ENCODE data around the gene KRTAP2-4. TPM values are rescaled to one million over a fixed set of nuclear protein-coding genes. Genes with fewer than 3 reads are reported as not detected.
"Not testable (repeated sequence)": the region's sequence is repeated elsewhere in the genome, so short reads cannot be mapped to it uniquely, and the experiment has no call there.

The KRTAP2-4 gene
- total RNA-seq, 2 experiments from 2014 or later, result not detected

DNA sequence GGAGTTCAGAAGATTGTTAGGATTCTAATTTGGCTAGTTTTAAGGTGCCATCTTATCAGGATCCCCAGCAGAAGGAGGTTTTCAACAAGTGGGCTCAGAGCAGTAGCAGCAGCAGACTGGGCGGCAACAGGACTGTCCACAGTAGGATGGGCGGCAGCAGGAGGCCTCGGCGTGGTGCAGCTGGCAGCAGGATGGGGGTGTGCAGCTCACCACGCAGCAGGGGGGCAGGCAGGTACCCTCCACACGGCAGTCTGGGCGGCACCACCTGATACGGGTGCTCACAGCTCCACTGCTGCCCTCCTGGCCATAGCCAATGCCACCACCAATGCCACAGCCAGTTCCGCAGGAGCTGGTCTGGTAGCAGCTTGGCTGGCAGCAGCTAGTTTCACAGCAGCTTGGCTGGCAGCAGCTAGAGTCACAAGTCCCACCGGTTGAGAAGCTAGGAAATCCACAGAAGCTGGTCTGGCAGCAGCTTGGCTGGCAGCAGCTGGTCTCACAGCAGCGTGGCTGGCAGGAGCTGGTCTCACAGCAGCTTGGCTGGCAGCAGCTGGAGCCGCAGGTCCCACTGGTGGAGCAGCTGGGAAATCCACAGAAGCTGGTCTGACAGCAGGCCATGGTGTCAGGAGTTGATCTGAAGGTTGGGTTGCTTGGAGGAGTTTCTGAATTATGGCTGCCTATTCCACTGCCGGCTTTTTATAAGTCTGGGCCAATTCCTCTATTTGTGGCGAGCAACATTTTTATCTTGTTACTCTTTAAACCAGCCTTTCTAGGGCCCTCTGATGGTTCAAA, 24.7 kb downstream of the KRTAP2-4 start, which contains the start of gene KRTAP1-1:
KRTAP1-1 (minus strand) TSS at position 668 of the 789 bp plus-strand sequence; CDS start at position 615, 53 bp downstream.
- H3K9me3 Mint-ChIP-seq; H3K27ac Mint-ChIP-seq; DNase-seq; CTCF ChIA-PET; POLR2A ChIA-PET; H3K36me3 Mint-ChIP-seq (ENCODE audit: low read depth); H3K4me3 Mint-ChIP-seq; H3K4me1 Mint-ChIP-seq: not testable (repeated sequence)
- peaks cover 20% of the 10 kb centered on the region for H3K27me3 Mint-ChIP-seq

DNA sequence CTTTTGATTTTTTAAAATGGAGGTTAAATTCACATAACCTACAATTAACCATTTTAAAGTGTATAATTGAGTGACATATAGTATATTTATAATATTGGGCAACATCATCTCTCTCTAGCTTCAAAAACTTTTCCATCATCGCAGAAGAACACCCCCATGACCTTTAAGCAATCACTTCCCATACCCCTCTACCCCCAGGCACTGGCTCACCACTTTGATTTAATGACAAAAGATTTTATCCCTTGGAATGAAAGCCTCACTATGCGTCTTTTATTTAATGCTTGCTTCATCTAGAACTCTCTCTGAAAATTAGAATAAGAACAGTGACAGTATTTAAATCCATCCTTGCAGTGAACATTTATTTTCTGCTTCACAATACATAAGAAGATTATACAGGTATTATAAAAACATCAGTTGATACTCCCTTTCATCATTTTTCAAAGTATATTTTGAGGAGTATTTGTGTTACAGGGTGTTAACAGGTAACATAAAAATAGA, 27.8 kb downstream of the KRTAP2-4 start:
- ChIA-PET CTCF (no interaction called here), POLR2A (no interaction called here)
- H3K27ac Mint-ChIP-seq, result no peak overlapping the region
- H3K4me3 Mint-ChIP-seq, result no peak overlapping the region
- no peaks in the 10 kb centered on the region for H3K4me1 Mint-ChIP-seq
- no peaks in the 10 kb centered on the region for H3K36me3 Mint-ChIP-seq (ENCODE audit: low read depth)
- peaks cover 4% of the 10 kb centered on the region for H3K9me3 Mint-ChIP-seq
- peaks cover 14% of the 10 kb centered on the region for H3K27me3 Mint-ChIP-seq
- DNase-seq, result no peak

DNA sequence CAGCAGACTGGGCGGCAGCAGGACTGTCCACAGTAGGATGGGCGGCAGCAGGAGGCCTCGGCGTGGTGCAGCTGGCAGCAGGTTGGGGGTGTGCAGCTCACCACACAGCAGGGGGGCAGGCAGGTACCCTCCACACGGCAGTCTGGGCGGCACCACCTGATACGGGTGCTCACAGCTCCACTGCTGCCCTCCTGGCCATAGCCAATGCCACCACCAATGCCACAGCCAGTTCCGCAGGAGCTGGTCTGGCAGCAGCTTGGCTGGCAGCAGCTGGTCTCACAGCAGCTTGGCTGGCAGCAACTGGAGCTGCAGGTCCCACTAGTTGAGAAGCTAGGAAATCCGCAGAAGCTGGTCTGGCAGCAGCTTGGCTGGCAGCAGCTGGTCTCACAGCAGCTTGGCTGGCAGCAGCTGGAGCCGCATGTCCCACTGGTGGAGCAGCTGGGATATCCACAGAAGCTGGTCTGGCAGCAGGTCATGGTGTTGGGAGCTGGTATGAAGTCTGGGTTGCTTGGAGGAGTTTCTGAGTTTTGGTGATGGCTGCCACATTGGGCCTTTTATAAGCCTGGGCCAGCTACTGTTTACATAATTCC, 31.2 kb downstream of the KRTAP2-4 start, which contains the start of gene KRTAP1-3:
KRTAP1-3 (minus strand) TSS at position 529 of the 590 bp plus-strand sequence; CDS start at position 476, 53 bp downstream.
- not testable (repeated sequence) for H3K27ac Mint-ChIP-seq, H3K9me3 Mint-ChIP-seq

GRCh38 chr17:41029633-41030245, 35.9 kb downstream of the KRTAP2-4 start, which contains the start of gene KRTAP1-4:
Gene KRTAP1-4 (minus strand): TSS chr17:41030195. CDS start chr17:41030078, 117 bp downstream.
- Mint-ChIP-seq H3K4me1 (no peaks in the 10 kb centered on the region), H3K27me3 (peaks cover 10% of the 10 kb centered on the region), H3K4me3 (no peak within 1 kb of the TSS), H3K27ac (no peak within 1 kb of the TSS), H3K9me3 (no peaks in the 10 kb centered on the region), H3K36me3 (ENCODE audit: low read depth) (no peaks in the 10 kb centered on the region)
- DNase-seq, result no peak
- ChIA-PET CTCF (no interaction called here), POLR2A (no interaction called here)

More for the DNA sequence above, 31.2 kb downstream of the KRTAP2-4 start, which contains the start of gene KRTAP1-3:
- H3K4me3 Mint-ChIP-seq; POLR2A ChIA-PET; DNase-seq; CTCF ChIA-PET; H3K4me1 Mint-ChIP-seq; H3K36me3 Mint-ChIP-seq (ENCODE audit: low read depth): not testable (repeated sequence)
- H3K27me3 Mint-ChIP-seq, result peaks cover 21% of the 10 kb centered on the region

DNA sequence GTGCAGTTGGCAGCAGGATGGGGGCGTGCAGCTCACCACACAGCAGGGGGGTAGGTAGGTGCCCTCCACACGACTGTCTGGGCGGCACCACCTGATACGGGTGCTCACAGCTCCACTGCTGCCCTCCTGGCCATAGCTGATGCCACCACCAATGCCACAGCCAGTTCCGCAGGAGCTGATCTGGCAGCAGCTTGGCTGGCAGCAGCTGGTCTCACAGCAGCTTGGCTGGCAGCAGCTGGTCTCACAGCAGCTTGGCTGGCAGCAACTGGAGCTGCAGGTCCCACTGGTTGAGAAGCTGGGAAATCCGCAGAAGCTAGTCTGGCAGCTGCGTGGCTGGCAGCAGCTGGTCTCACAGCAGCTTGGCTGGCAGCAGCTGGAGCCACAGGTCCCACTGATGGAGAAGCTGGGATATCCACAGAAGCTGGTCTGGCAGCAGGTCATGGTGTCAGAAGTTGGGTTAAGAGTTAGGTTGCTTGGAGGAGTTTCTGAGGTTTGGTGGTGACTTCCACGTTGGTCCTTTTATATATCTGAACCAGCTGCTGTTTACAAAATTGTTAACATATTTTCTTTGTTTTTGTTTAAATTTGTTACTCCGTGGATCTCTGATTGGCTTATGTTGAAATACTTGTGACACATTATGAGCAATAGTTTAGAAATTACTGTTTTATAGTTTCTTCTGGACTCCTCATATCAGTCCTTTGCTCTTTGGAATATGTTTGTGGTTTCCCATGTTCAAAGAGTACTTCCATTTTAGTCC, 38.8 kb downstream of the KRTAP2-4 start, which contains the start of gene KRTAP1-5:
KRTAP1-5 (minus strand) TSS at position 494 of the 757 bp plus-strand sequence; CDS start at position 441, 53 bp downstream.
- no peak within 1 kb of the TSS for H3K4me3 Mint-ChIP-seq
- CTCF ChIA-PET, result no interaction called here

GRCh38 chr17:41024697-41025096, 41.0 kb downstream of the KRTAP2-4 start:
- Mint-ChIP-seq H3K4me3 (no peak overlapping the region), H3K27ac (no peak overlapping the region), H3K9me3 (no peaks in the 10 kb centered on the region), H3K27me3 (peaks cover 2% of the 10 kb centered on the region), H3K36me3 (ENCODE audit: low read depth) (no peaks in the 10 kb centered on the region), H3K4me1 (no peaks in the 10 kb centered on the region)
- ChIA-PET POLR2A (no interaction called here), CTCF (no interaction called here)
- no peak for DNase-seq

More for the DNA sequence above, 38.8 kb downstream of the KRTAP2-4 start, which contains the start of gene KRTAP1-5:
- Mint-ChIP-seq H3K36me3 (ENCODE audit: low read depth) (no peaks in the 10 kb centered on the region), H3K4me1 (no peaks in the 10 kb centered on the region), H3K9me3 (no peaks in the 10 kb centered on the region), H3K27ac (no peak within 1 kb of the TSS), H3K27me3 (peaks cover 12% of the 10 kb centered on the region)
- POLR2A ChIA-PET, result no interaction called here
- no peak for DNase-seq

GRCh38 chr17:41020336-41020735, 45.3 kb downstream of the KRTAP2-4 start:
- CTCF ChIA-PET, result no interaction called here

DNA sequence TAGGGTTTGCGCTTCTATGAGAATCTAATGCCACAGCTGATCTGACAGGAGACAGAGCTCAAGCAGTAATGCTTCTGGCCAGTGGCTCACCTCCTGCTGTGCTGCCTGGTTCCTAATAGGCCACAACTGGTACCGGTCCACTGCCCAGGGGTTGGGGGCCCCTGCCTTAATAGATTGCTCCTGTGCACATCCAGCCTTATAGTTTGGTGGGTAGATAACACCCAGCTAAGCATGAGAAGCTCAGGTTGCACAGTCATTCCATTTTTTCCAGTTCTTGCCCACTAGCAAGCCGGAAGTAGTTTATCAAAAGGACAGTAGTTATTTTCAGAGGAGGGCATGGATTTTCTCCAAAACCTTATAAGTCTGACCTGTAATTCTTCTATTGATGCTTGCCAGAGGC, 46.3 kb downstream of the KRTAP2-4 start:
- ChIA-PET CTCF (no interaction called here), POLR2A (no interaction called here)
- no peak for DNase-seq
- Mint-ChIP-seq H3K27ac (no peak overlapping the region), H3K27me3 (peaks cover 4% of the 10 kb centered on the region), H3K9me3 (no peaks in the 10 kb centered on the region), H3K4me1 (no peaks in the 10 kb centered on the region), H3K4me3 (no peak overlapping the region), H3K36me3 (ENCODE audit: low read depth) (no peaks in the 10 kb centered on the region)

More at GRCh38 chr17:41020336-41020735, 45.3 kb downstream of the KRTAP2-4 start:
- no peak for DNase-seq
- no peak overlapping the region for H3K27ac Mint-ChIP-seq
- H3K4me1 Mint-ChIP-seq, result no peaks in the 10 kb centered on the region
- H3K9me3 Mint-ChIP-seq, result no peaks in the 10 kb centered on the region
- H3K36me3 Mint-ChIP-seq (ENCODE audit: low read depth), result no peaks in the 10 kb centered on the region
- peaks cover 4% of the 10 kb centered on the region for H3K27me3 Mint-ChIP-seq
- POLR2A ChIA-PET, result no interaction called here
- no peak overlapping the region for H3K4me3 Mint-ChIP-seq

DNA sequence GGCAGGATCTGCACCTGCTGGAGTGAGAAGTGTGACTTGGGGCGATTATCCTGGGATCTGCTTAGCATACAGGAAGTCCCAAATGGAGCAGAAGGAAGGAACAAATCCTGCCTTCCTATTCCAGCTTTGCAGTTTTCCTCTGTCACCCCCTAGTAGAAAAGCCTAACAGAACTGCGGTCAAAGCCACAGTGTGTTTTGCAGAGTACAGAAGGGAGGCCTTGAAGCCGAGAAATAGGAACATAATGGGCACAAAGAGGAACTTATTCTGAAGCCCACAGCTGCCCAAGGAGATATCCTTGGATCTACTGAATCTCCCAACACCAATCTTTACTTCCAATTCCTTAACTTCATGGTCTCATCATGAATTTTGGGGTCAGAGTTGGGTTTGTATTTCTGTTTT, 47.1 kb downstream of the KRTAP2-4 start:
- Mint-ChIP-seq H3K27me3 (peaks cover 4% of the 10 kb centered on the region), H3K27ac (no peak overlapping the region), H3K4me1 (no peaks in the 10 kb centered on the region), H3K4me3 (no peak overlapping the region), H3K36me3 (ENCODE audit: low read depth) (no peaks in the 10 kb centered on the region), H3K9me3 (no peaks in the 10 kb centered on the region)
- POLR2A ChIA-PET, result no interaction called here
- CTCF ChIA-PET, result no interaction called here
- DNase-seq, result no peak

GRCh38 chr17:41016578-41017215, 49.0 kb downstream of the KRTAP2-4 start:
- no peak for DNase-seq
- Mint-ChIP-seq H3K4me3 (no peak overlapping the region), H3K9me3 (no peaks in the 10 kb centered on the region), H3K27ac (no peak overlapping the region), H3K27me3 (peaks cover 5% of the 10 kb centered on the region), H3K36me3 (ENCODE audit: low read depth) (no peaks in the 10 kb centered on the region), H3K4me1 (no peaks in the 10 kb centered on the region)
- CTCF ChIA-PET, result no interaction called here
- POLR2A ChIA-PET, result no interaction called here

DNA sequence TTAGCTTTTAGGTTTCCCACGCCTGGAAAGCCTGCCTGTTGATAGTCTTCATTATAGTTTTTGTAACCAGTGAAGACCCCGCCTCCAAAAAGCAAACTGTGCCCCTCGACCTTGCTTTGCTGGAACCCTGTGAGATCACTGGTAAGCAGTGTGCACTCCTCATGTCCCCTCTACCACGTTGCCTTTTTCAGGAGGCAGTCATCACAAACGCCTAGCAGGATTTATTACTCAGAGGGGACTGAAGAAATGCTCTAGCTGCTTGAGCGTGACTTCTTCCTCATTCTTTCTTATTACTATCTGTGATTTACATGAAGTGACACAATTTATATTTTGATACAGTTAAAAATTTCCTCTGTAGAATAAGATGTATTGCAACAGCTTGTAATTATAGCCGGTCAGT, 50.2 kb downstream of the KRTAP2-4 start:
- no peak overlapping the region for H3K27ac Mint-ChIP-seq
- ChIA-PET POLR2A (no interaction called here), CTCF (no interaction called here)
- H3K4me3 Mint-ChIP-seq, result no peak overlapping the region
- peaks cover 5% of the 10 kb centered on the region for H3K27me3 Mint-ChIP-seq
- H3K9me3 Mint-ChIP-seq, result no peaks in the 10 kb centered on the region
- DNase-seq, result no peak
- no peaks in the 10 kb centered on the region for H3K36me3 Mint-ChIP-seq (ENCODE audit: low read depth)
- H3K4me1 Mint-ChIP-seq, result no peaks in the 10 kb centered on the region
